ENCODE data around the gene HK1.

- TF ChIP-seq CTCF (IDR thresholded peaks at IDR 0.05) = no peak
- no peak for TF ChIP-seq POLR2A (IDR thresholded peaks at IDR 0.05)
These were observed 18.6 kb upstream of the HK1 start for GRCh38 chr10:69259547-69260243.

All from adrenal gland (tissue), 5 donors.